COLO668 (cell line): ENCODE measurements around the gene ZBED4.
A peak's percentile ranks its signal among the peaks of the same experiment; 100 is the strongest.

Source experiments
- DNase-seq: peaks from one replicate; lab custom pipeline; 2025; ENCODE audit not compliant: unreplicated experiment; lab: John Stamatoyannopoulos, UW

ZBED4 gene

GRCh38 chr22:49917974-49918910, 64.6 kb downstream of the ZBED4 start, which contains the start of the genes ALG12 and CRELD2:
Gene ALG12, minus strand, starts transcription at chr22:49918438. Its CDS starts 4,673 bp downstream, at chr22:49913765.
Gene CRELD2, plus strand, starts transcription at chr22:49918634. Its CDS starts 136 bp downstream, at chr22:49918770.
- peak; percentile 97 for DNase-seq

GRCh38 chr22:49918911-49919881, 65.6 kb downstream of the ZBED4 start:
- DNase-seq, result no peak

DNA sequence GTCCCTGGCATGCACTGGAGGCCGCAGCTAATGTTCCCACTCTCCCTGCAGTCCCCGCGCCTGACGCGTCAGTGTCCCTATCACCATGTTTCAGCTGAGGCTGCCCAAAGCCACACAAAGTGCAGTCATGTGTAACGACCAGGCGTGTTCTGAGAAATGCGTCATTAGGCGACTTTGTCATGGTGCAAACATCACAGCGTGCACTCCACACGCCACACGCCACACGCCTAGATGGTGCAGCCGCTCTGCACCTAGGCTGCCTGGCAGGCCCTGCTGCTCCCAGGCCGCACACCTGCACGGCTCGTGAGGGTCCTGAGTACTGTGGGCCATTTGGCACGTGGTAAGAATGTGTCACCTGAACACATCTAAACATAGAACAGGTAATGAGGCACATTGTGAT, 67.2 kb downstream of the ZBED4 start:
- DNase-seq, result no peak

DNA sequence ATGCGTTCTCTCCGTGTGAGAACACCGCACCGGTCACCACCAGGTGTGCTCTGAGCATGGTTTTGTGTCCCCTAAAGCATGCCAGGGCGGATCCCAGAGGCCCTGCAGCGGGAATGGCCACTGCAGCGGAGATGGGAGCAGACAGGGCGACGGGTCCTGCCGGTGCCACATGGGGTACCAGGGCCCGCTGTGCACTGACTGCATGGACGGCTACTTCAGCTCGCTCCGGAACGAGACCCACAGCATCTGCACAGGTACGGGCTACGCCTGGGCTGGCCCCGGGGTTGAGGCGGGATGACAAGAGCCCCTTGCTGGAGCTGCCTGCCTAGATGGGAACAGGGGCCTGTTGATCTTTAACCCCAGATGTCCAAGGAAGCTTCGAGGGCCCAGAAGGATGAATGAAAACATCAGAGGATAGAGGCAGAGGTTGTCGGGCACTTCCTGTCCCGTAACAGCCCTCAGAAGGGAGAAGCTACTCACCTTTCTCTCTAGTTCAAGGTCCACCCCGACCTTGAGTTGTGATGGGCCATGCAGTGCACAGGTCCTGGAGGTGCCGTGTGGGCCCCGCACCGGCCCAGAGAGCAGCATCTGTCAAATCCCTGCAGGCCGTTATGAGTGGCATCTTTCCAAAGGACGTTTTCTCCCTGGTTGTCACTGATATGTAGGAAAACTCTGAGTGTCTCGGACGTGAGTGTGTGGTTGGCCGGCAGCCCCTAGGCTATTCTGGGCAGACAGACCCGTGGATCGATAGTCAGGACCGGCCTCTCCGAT, 68.0 kb downstream of the ZBED4 start:
- DNase-seq, result no peak

GRCh38 chr22:49922484-49922883, 68.8 kb downstream of the ZBED4 start:
- no peak for DNase-seq

DNA sequence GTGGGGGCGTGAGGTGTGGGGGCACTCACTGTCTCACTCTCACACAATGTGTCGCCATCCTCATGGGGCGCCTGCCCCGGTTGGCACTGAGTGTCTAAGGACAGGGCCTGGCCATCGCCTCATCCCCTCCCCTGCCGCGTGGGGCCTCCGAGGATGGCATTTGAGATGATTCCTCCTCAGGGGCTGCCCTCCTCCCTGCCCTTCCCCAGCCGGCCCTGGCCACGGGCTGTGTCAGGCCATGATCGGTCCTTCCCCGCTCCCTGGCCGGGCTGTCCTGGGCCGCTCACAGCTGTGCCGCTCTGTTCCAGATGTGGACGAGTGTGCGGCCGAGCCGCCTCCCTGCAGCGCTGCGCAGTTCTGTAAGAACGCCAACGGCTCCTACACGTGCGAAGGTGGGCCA, 69.3 kb downstream of the ZBED4 start:
- DNase-seq, result no peak

GRCh38 chr22:49923445-49923844, 69.8 kb downstream of the ZBED4 start:
- DNase-seq, result no peak

- no peak for DNase-seq
These were observed 70.6 kb downstream of the ZBED4 start for GRCh38 chr22:49924113-49924833.

DNA sequence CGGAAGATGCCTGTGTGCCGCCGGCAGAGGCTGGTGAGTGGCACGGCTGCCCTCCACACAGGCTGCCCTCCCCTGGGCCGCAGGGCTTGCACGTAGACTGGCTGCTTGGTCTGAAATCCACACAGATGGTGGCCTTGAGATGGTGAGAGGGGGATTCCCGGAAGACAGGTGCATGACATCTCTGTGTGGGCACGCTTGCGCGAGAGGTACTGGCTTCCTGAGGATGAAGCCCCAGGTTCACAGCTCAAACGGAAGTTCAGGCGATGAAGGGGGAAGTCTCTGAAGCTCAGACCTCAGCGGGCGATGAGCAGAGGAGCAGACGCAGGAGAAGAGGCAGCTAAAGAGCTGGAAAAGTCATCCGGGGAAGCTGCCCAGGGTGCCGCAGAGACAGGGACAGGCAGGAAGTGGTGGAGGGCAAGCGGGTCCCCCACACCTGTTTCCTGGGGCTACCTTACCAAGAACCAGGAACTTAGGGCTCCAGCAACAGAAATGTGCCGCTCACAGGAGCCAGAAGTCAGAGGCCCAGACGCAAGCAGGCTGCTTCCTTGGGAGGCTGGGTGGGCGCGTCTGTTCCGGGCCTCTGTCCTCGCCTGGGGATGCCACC, 72.0 kb downstream of the ZBED4 start:
- no peak for DNase-seq

DNA sequence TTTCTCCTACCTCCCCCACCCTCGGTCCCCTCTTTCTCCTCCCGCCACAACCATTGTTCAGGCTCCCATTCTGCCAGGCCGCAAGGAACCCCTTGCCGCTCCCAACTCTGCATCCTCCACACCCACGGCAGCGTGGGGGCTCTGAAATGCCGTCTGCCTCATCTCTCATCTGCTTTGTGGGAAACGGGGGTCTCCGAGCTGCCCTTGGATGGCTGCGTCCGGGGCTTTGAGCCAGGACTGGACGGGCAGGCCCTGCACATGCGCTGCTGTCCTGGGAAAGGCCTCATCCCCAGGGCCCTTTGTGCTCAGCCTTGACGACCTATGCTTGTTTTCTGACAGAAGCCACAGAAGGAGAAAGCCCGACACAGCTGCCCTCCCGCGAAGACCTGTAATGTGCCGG, 73.3 kb downstream of the ZBED4 start:
- no peak for DNase-seq

GRCh38 chr22:49927483-49928184, 74.0 kb downstream of the ZBED4 start:
- DNase-seq, result no peak

- no peak for DNase-seq
These were observed 74.5 kb downstream of the ZBED4 start for GRCh38 chr22:49928185-49928495.

DNA sequence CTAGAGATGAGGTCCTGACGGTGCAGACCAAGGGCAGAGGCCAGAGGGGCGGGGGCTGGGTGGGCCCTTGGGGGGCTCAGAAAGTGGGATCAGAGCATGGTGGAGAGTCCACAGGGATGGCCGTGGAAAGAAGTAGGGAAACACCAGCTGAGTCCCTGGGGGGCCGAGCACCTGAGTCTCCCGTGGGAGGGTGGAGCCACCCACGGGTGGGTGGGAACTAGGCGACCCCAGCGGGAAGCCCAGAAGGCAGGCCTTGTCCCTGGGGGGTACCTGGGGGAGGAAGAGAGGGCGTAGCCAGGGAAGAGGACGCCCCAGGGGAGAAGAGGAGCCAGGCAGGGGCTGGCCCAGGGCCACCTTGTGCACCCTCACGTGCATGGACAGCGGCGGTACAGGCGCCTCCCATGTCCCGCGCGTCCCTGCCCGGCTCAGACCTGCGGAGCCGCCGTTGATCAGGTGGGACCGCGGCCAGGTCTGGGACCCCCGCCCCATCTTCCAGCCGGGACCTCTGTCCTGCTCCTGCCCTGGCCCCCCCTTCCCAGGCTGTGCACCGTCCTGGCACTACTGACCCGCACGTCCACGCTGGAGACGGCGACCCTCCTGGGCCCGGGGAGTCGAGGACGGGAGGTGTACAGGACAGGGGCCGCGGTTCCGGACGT, 75.0 kb downstream of the ZBED4 start:
- no peak for DNase-seq

DNA sequence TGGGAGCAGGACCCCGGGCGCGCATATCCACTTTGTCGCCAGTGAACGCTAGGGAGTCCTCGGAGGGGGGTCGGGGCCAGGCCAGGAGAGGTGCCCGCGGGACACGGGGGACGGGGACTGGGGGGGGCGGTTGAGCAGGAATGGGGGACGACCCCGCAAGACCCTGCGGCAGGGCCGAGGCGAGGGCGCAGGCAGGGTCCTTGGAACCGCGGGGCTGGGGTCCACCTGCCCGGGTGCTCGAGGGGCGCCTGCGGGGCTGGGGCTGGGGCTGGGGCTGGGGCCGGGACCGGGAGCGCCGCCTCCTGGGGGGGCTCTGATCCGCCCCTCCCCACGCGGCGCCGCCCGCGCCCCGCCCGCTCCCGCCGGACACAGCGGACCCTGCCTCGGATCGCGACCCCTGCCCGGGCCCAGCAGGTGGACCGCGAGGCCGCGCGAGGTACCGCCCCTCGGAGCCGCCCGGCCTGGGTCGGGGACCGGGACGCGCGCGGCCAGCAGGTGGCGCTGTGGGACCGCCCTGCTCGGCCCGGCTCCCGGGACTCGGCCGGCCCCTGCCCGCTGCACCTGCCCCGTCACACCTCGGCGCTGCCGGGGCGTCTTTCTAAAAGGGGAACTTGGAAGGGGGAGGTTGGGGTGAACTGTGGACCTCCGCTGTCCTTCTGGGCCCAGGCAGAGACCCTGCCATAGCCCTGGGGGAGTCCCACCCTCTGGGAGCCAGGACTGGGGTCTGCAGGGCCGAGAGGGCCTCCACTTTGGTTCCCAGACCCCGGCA, 75.8 kb downstream of the ZBED4 start:
- DNase-seq, result peak; percentile 77

DNA sequence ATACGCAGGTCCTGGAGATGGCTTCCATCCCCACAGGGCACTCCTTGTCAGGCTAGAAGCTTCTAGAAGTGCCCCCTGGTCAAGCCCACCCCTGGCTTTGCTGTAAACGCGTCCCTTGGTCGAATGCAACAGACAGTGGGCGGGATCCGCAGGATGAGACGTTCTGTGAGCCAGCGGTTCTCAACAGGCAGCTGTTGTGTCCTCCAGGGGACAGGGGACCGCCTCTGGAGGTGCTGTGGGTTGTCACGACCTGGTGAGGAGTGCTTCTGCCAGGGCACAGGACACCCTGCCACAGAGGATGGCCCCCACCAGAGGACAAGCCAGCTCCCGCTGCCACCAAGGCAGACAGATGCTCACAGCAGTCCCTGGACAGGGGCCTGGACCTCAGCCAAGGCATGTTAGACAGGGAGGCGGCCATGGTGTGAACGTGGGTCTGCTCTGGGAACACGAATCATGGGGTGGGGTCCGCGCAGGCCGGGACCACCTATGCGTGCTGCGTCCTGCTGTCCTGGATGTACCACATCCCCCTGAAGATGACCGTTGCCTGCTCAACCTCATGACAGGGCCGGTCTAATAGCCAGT, 76.4 kb downstream of the ZBED4 start:
- no peak for DNase-seq

- DNase-seq, result peak; percentile 70
These were observed 77.2 kb downstream of the ZBED4 start for GRCh38 chr22:49930596-49931412.
